Mucosa of descending colon (tissue), 3 donors: Measurements from ENCODE around the gene PPM1L. TPM values are rescaled to one million over a fixed set of nuclear protein-coding genes. Genes with fewer than 3 reads are reported as not detected.
"Not testable (repeated sequence)": the region's sequence is repeated elsewhere in the genome, so short reads cannot be mapped to it uniquely, and the experiment has no call there.

Experiments used
- ATAC-seq: fragments of 200-7000 bp; cut with Tn5 transposase; one replicate; pipeline ENCODE4 v1.9.1; 2020; ENCODE audit warnings: mild to moderate bottlenecking, moderate library complexity
- DNase-seq, 3 donors: peaks; one replicate each; pipeline ENCODE4 v3.0.0-alpha.2; 2020
- H3K36me3 ChIP-seq: fragments of 200-600 bp; one replicate; pipeline ENCODE4 v1.8.0; 2021; ENCODE audit warnings: low read depth, mild to moderate bottlenecking
- H3K4me1 ChIP-seq: fragments of 200-600 bp; one replicate; pipeline ENCODE4 v1.8.0; 2021; ENCODE audit warnings: low read depth, mild to moderate bottlenecking
- H3K4me3 ChIP-seq: fragments of 200-600 bp; one replicate; pipeline ENCODE4 v1.8.0; 2021; ENCODE audit warnings: mild to moderate bottlenecking
- H3K9me3 ChIP-seq: fragments of 200-600 bp; one replicate; pipeline ENCODE4 v1.8.0; 2021; ENCODE audit warnings: mild to moderate bottlenecking
- CTCF ChIP-seq: fragments of 200-600 bp; IDR thresholded peaks from one replicate; pipeline ENCODE4 v1.8.0; 2022; ENCODE audit warnings: antibody characterized with exemption, mild to moderate bottlenecking
- intact Hi-C, 2 donors: fragments of 100-400 bp; cut with DNase I in 1 of 2; cut with micrococcal nuclease in 1 of 2; formaldehyde crosslinking; loops; one replicate each; pipeline versions ENCODE4 v1.11.0 to v1.11.1; 2022; cut with DNase I, micrococcal nuclease
- total RNA-seq, 3 donors: library from RNA; stranded (reverse); fragmentation: NEBNext Ultra II Directional in 2 of 3; extraction: Animal tissue kit (Norgen Biotek cat#: 25700) in 2 of 3; gene quantifications; one replicate each; pipeline versions ENCODE4 v1.2.1 to v1.2.4, GENCODE V29; 2021 to 2023
- donor health status: DM: no; HTN: no; CAD: no; lungs with moderate emphysema.
- donor health status: DM: no; HTN: no; CAD: no.
- donor health status: DM: no; HTN: yes; CAD: no.

The PPM1L gene
- total RNA-seq, 3 donors from 2014 or later, result 16.2 to 47.9 (median 21.6) TPM

- Histone ChIP-seq H3K4me3 (no peak overlapping the region), H3K4me1 (no peaks in the 10 kb centered on the region), H3K36me3 (no peaks in the 10 kb centered on the region), H3K9me3 (no peaks in the 10 kb centered on the region)
- DNase-seq (no peak), ATAC-seq (no peak)
- intact Hi-C loops, result no loop called here
- no peak for TF ChIP-seq CTCF
Measured at GRCh38 chr3:160973067-160973809, 217.2 kb downstream of the PPM1L start.

DNA sequence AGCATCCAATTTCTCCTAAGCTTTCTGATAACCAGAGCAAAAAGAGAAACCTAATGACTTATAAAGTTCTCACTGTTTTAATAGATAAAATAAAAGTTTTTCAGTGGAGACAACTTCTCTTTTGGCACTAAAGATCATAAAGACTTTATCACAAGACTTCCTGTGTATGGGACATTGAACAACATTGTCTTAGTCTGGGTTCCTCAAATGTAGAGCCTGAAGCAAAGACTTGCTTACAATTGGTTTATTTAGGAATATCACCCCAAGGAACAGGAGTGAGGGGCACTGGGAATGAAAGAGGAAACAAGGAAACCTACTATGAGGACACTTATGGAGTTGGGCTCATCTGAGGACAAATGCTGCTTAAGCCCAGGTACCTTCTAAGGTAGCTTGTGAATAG, 221.7 kb downstream of the PPM1L start:
- Histone ChIP-seq H3K36me3 (no peaks in the 10 kb centered on the region), H3K4me1 (no peaks in the 10 kb centered on the region), H3K4me3 (no peak overlapping the region), H3K9me3 (no peaks in the 10 kb centered on the region)
- intact Hi-C loops, result no loop called here
- ATAC-seq, result no peak
- no peak for TF ChIP-seq CTCF
- DNase-seq, result no peak

GRCh38 chr3:160980740-160981139, 224.7 kb downstream of the PPM1L start:
- no peak overlapping the region for H3K4me3 ChIP-seq
- intact Hi-C loops, result no loop called here
- TF ChIP-seq CTCF, result no peak
- DNase-seq (no peak), ATAC-seq (no peak)
- H3K36me3 ChIP-seq, result no peaks in the 10 kb centered on the region
- no peaks in the 10 kb centered on the region for H3K4me1 ChIP-seq
- H3K9me3 ChIP-seq, result peaks cover 9% of the 10 kb centered on the region

DNA sequence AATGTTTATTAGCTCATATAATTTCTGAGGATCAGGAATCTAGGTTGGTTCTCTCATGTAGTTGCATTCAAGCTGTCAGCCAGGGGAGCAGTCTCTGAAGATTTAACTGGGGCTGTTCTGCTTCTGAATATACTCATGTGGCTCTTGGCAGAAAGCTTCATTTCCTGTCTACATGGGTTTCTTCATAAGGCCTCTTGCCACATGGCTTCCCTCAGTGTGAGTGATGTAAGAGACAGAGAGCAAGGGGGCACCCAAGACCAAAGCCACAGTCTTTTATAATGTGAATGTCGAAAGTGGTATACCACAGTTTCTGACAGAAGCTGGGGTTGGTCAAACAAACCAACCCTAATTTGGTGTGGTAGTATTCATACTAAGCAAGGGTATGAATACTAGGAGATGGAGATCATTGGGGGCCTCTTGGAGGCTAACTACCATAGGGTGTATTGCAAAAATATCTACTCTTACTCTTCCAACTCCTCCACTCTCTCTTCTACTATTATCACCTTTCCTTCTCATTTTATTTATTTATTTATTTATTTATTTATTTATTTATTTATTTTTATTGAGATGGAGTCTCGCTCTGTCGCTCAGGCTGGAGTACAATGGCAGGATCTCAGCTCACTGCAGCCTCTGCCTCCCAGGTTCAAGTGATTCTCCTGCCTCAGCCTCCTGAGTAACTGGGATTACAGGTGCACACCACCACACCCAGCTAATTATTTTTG, 225.3 kb downstream of the PPM1L start:
- Histone ChIP-seq H3K9me3 (peaks cover 9% of the 10 kb centered on the region), H3K4me3 (no peak overlapping the region), H3K36me3 (no peaks in the 10 kb centered on the region), H3K4me1 (no peaks in the 10 kb centered on the region)
- intact Hi-C loops, result no loop called here
- peak in 1 of 3 donors; percentile 19 for DNase-seq
- no peak for TF ChIP-seq CTCF
- ATAC-seq, result peak; percentile 54

GRCh38 chr3:160982491-160982890, 226.5 kb downstream of the PPM1L start:
- Histone ChIP-seq H3K9me3 (peaks cover 9% of the 10 kb centered on the region), H3K36me3 (no peaks in the 10 kb centered on the region), H3K4me3 (no peak overlapping the region), H3K4me1 (no peaks in the 10 kb centered on the region)
- ATAC-seq (no peak), DNase-seq (no peak)
- intact Hi-C loops, result no loop called here
- no peak for TF ChIP-seq CTCF

DNA sequence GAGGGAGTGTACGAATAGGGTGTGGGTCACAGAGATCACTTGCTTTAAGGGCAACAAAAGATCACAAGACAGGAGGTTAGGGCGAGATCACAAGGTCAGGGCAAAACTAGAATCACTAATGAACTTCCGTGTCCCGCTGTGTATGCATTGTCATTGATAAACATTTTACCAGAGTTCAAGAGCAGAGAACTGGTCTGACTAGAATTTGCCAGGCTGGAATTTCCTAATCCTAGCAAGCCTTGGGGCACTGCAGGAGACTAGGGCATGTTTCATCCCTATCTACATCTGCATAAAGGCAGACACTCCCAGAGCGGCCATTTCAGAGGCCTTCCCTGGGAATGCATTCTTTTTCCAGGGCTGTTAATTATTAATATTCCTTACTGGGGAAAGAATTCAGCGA, 227.9 kb downstream of the PPM1L start:
- H3K9me3 ChIP-seq, H3K4me1 ChIP-seq, ATAC-seq, DNase-seq, H3K36me3 ChIP-seq, intact Hi-C loops, H3K4me3 ChIP-seq: not testable (repeated sequence)
